ENCODE measurements around the gene NLRP5. TPM values are rescaled to one million over a fixed set of nuclear protein-coding genes. Genes with fewer than 3 reads are reported as not detected.

Gene NLRP5
- total and polyA plus RNA-seq, 7 experiments from 2014 or later = not detected

DNA sequence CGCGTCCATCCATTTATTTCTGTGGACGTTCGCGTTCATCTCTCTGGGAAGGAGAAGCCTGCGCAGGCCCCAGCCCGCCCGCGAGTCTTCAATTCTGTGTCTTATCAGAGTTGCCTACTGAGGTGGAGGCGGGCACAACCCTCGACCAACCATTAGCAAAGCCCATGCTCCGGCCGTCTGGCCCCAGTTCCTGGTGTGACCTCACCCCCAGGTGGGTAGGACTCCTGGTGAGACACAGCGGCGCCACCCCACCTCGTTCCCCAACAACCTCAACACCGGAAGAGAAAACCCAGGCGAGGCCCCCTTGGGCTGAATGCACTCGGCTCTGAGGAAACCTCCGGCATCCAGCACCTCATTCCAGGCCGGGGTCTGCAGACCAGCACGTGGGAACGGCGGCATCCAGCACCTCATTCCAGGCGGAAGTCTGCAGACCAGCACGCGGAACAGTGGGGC is 119.8 kb downstream of the NLRP5 start:
- Mint-ChIP-seq H3K4me1 (peaks cover 23 to 58% (median 40%) of the 10 kb centered on the region in 7 donors), H3K27ac (peak overlapping the region in 5 of 9 donors; percentile 1 to 77 (median 46)), H3K4me3 (peak overlapping the region in 6 of 10 donors; percentile 35 to 71 (median 52)), H3K27me3 (no peaks in the 10 kb centered on the region), H3K36me3 (peaks cover 0 to 7% (median 0%) of the 10 kb centered on the region in 5 donors), H3K9me3 (no peaks in the 10 kb centered on the region)
- Histone ChIP-seq H3K27me3 (ENCODE audit: control insufficient read depth in 2 of 2, insufficient read depth in 2 of 2, low read length in 2 of 2) (no peaks in the 10 kb centered on the region), H3K4me1 (ENCODE audit: control insufficient read depth in 2 of 2, insufficient read depth in 2 of 2, low read length in 2 of 2) (peaks cover 0 to 5% of the 10 kb centered on the region in 2 donors), H3K27ac (ENCODE audit: low read depth, low read length) (no peak overlapping the region), H3K9me3 (ENCODE audit: control insufficient read depth in 2 of 3, low read length in 3 of 3) (no peaks in the 10 kb centered on the region), H3K4me3 (ENCODE audit: low read length) (no peak overlapping the region), H3K36me3 (ENCODE audit: control insufficient read depth in 2 of 3, insufficient read depth in 3 of 3, low read length in 3 of 3) (peaks cover 0 to 26% (median 0%) of the 10 kb centered on the region in 3 experiments)
- intact Hi-C loops (cut with micrococcal nuclease) = loop anchor here in 1 of 2 donors (5.0 kb wide), 1 partner anchor 36 kb away; the partner anchor contains the start of gene ZNF444
- POLR2A ChIA-PET = no interaction called here
- no peak for DNase-seq
- no peak for ATAC-seq
- CTCF ChIA-PET = interaction anchor here (0.6 to 0.9 kb wide), 3 partner anchors 36 to 946 kb away, joined by 3 to 5 read pairs (median 4); no protein-coding TSS in a partner anchor

DNA sequence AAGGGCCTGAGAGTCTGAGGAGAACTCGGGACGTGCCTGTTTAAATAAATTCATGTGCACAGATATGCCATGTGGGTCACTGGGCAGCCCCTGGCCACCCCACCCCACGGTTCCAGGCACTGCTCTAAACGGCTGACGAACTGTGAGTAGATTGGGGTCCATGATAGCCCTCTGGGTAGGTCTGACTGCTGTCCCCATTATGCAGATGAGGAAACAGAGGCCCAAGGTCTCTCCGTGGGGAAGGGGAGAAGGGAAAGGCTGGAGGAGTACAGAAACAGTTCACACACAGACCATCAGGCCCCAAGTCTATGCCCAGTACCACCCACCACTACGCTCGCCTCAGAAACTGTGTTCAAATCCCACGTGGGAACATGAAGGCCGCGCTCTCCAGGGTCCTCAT is 120.4 kb downstream of the NLRP5 start:
- Mint-ChIP-seq H3K9me3 (no peaks in the 10 kb centered on the region), H3K4me3 (peak overlapping the region in 5 of 10 donors; percentile 36 to 71 (median 53)), H3K36me3 (peaks cover 0 to 4% (median 0%) of the 10 kb centered on the region in 5 donors), H3K27me3 (no peaks in the 10 kb centered on the region), H3K4me1 (peaks cover 26 to 62% (median 45%) of the 10 kb centered on the region in 7 donors), H3K27ac (peak overlapping the region in 5 of 9 donors; percentile 14 to 83 (median 70))
- Histone ChIP-seq H3K27me3 (ENCODE audit: control insufficient read depth in 2 of 2, insufficient read depth in 2 of 2, low read length in 2 of 2) (no peaks in the 10 kb centered on the region), H3K36me3 (ENCODE audit: control insufficient read depth in 2 of 3, insufficient read depth in 3 of 3, low read length in 3 of 3) (peaks cover 0 to 20% (median 0%) of the 10 kb centered on the region in 3 experiments), H3K9me3 (ENCODE audit: control insufficient read depth in 2 of 3, low read length in 3 of 3) (no peaks in the 10 kb centered on the region), H3K4me3 (ENCODE audit: low read length) (no peak overlapping the region), H3K27ac (ENCODE audit: low read depth, low read length) (peak overlapping the region; percentile 28), H3K4me1 (ENCODE audit: control insufficient read depth in 2 of 2, insufficient read depth in 2 of 2, low read length in 2 of 2) (peaks cover 0 to 8% of the 10 kb centered on the region in 2 donors)
- ChIA-PET POLR2A (interaction anchor here (1.1 kb wide), 1 partner anchor 14 kb away, joined by 3 read pairs; the partner anchor contains the start of gene ZNF787), CTCF (interaction anchor here (0.6 kb wide), 1 partner anchor 35 kb away, joined by 3 read pairs; no protein-coding TSS in a partner anchor)
- intact Hi-C loops (cut with micrococcal nuclease) = loop anchor here in 1 of 2 donors (5.0 kb wide), 1 partner anchor 35 kb away; the partner anchor contains the start of gene ZNF444
- ATAC-seq (no peak), DNase-seq (no peak)

- ATAC-seq (no peak), DNase-seq (no peak)
- no peak overlapping the region for H3K4me3 ChIP-seq (ENCODE audit: low read length)
- Mint-ChIP-seq H3K4me1 (peaks cover 34 to 70% (median 52%) of the 10 kb centered on the region in 7 donors), H3K36me3 (peaks cover 0 to 3% (median 0%) of the 10 kb centered on the region in 5 donors), H3K9me3 (no peaks in the 10 kb centered on the region), H3K27me3 (no peaks in the 10 kb centered on the region), H3K4me3 (peak overlapping the region in 1 of 10 donors; percentile 65), H3K27ac (peak overlapping the region in 3 of 9 donors; percentile 14 to 70 (median 15))
- intact Hi-C loops (cut with micrococcal nuclease) = loop anchor here in 1 of 2 donors (5.0 kb wide), 1 partner anchor 35 kb away; the partner anchor contains the start of gene ZNF444
- ChIA-PET CTCF (no interaction called here), POLR2A (interaction anchor here (1.1 kb wide), 1 partner anchor 13 kb away, joined by 3 read pairs; the partner anchor contains the start of gene ZNF787)
- H3K9me3 ChIP-seq (ENCODE audit: control insufficient read depth in 2 of 3, low read length in 3 of 3) = no peaks in the 10 kb centered on the region
- no peak overlapping the region for H3K27ac ChIP-seq (ENCODE audit: low read depth, low read length)
- peaks cover 0 to 12% (median 0%) of the 10 kb centered on the region in 3 experiments for H3K36me3 ChIP-seq (ENCODE audit: control insufficient read depth in 2 of 3, insufficient read depth in 3 of 3, low read length in 3 of 3)
- H3K4me1 ChIP-seq (ENCODE audit: control insufficient read depth in 2 of 2, insufficient read depth in 2 of 2, low read length in 2 of 2) = peaks cover 0 to 14% of the 10 kb centered on the region in 2 donors
- no peaks in the 10 kb centered on the region for H3K27me3 ChIP-seq (ENCODE audit: control insufficient read depth in 2 of 2, insufficient read depth in 2 of 2, low read length in 2 of 2)
Measured at GRCh38 chr19:56107626-56108351, 121.2 kb downstream of the NLRP5 start.

GRCh38 chr19:56108447-56109195 is 122.0 kb downstream of the NLRP5 start:
- DNase-seq (no peak), ATAC-seq (no peak)
- Mint-ChIP-seq H3K9me3 (no peaks in the 10 kb centered on the region), H3K36me3 (peaks cover 0 to 3% (median 0%) of the 10 kb centered on the region in 5 donors), H3K4me3 (peak overlapping the region in 2 of 10 donors; percentile 59 to 65), H3K27me3 (no peaks in the 10 kb centered on the region), H3K27ac (peak overlapping the region in 2 of 9 donors; percentile 15 to 87), H3K4me1 (peaks cover 41 to 78% (median 61%) of the 10 kb centered on the region in 7 donors)
- Histone ChIP-seq H3K27ac (ENCODE audit: low read depth, low read length) (no peak overlapping the region), H3K36me3 (ENCODE audit: control insufficient read depth in 2 of 3, insufficient read depth in 3 of 3, low read length in 3 of 3) (peaks cover 0 to 5% (median 0%) of the 10 kb centered on the region in 3 experiments), H3K9me3 (ENCODE audit: control insufficient read depth in 2 of 3, low read length in 3 of 3) (no peaks in the 10 kb centered on the region), H3K4me1 (ENCODE audit: control insufficient read depth in 2 of 2, insufficient read depth in 2 of 2, low read length in 2 of 2) (peaks cover 0 to 22% of the 10 kb centered on the region in 2 donors), H3K27me3 (ENCODE audit: control insufficient read depth in 2 of 2, insufficient read depth in 2 of 2, low read length in 2 of 2) (no peaks in the 10 kb centered on the region), H3K4me3 (ENCODE audit: low read length) (no peak overlapping the region)
- intact Hi-C loops (cut with micrococcal nuclease) = loop anchor here in 1 of 2 donors (5.0 kb wide), 1 partner anchor 34 kb away; the partner anchor contains the start of gene ZNF444
- POLR2A ChIA-PET = no interaction called here
- CTCF ChIA-PET = no interaction called here

DNA sequence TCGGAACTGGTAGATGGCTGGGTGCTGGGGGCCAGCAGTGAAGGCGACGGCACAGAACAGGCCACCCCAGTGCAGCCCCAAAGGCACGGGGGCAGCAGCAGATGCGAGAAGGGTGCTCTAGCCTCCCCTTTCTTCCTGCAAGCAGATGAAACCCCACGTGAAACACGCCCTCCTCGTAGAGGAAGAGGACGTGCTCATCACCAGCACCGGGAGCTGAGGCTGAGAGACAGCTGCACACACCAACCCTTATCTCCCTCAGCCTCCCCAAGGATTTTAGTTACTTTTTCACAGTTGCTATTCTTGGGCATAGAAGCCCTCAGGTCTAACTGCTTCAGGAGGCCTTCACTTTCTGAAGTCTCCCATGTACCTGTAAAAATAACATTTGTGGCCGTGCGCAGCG is 122.7 kb downstream of the NLRP5 start:
- Mint-ChIP-seq H3K27me3 (no peaks in the 10 kb centered on the region), H3K36me3 (peaks cover 0 to 3% (median 0%) of the 10 kb centered on the region in 5 donors), H3K4me3 (no peak overlapping the region), H3K9me3 (no peaks in the 10 kb centered on the region), H3K27ac (peak overlapping the region in 1 of 9 donors; percentile 60), H3K4me1 (peaks cover 47 to 85% (median 65%) of the 10 kb centered on the region in 7 donors)
- no peak for ATAC-seq
- peaks cover 0 to 25% of the 10 kb centered on the region in 2 donors for H3K4me1 ChIP-seq (ENCODE audit: control insufficient read depth in 2 of 2, insufficient read depth in 2 of 2, low read length in 2 of 2)
- H3K36me3 ChIP-seq (ENCODE audit: control insufficient read depth in 2 of 3, insufficient read depth in 3 of 3, low read length in 3 of 3) = peaks cover 0 to 5% (median 0%) of the 10 kb centered on the region in 3 experiments
- DNase-seq = no peak
- H3K27me3 ChIP-seq (ENCODE audit: control insufficient read depth in 2 of 2, insufficient read depth in 2 of 2, low read length in 2 of 2) = no peaks in the 10 kb centered on the region
- POLR2A ChIA-PET = no interaction called here
- intact Hi-C loops (cut with micrococcal nuclease) = loop anchor here in 1 of 2 donors (5.0 kb wide), 1 partner anchor 33 kb away; the partner anchor contains the start of gene ZNF444
- no peaks in the 10 kb centered on the region for H3K9me3 ChIP-seq (ENCODE audit: control insufficient read depth in 2 of 3, low read length in 3 of 3)
- H3K4me3 ChIP-seq (ENCODE audit: low read length) = no peak overlapping the region
- CTCF ChIA-PET = no interaction called here
- H3K27ac ChIP-seq (ENCODE audit: low read depth, low read length) = no peak overlapping the region

Measured in naive thymus-derived CD4-positive, alpha-beta T cell (primary cell).